Nucleus accumbens (tissue), 56 donors: ENCODE results near the gene OR1Q1.
"Not testable (repeated sequence)": the region's sequence is repeated elsewhere in the genome, so short reads cannot be mapped to it uniquely, and the experiment has no call there.

Experiments
- DNase-seq, 56 donors: peaks; one replicate each; lab custom pipeline; 2025; lab: John Stamatoyannopoulos, UW

OR1Q1 gene, protein sequence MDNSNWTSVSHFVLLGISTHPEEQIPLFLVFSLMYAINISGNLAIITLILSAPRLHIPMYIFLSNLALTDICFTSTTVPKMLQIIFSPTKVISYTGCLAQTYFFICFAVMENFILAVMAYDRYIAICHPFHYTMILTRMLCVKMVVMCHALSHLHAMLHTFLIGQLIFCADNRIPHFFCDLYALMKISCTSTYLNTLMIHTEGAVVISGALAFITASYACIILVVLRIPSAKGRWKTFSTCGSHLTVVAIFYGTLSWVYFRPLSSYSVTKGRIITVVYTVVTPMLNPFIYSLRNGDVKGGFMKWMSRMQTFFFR

GRCh38 chr9:122614362-122614761 lies at the start of gene OR1Q1:
TSS of gene OR1Q1 (plus strand) at chr9:122614738. CDS start at chr9:122614738, 0 bp downstream.
- DNase-seq, result no peak

- no peak for DNase-seq
Observed at GRCh38 chr9:122567901-122568300, 46.6 kb upstream of the OR1Q1 start.

DNA sequence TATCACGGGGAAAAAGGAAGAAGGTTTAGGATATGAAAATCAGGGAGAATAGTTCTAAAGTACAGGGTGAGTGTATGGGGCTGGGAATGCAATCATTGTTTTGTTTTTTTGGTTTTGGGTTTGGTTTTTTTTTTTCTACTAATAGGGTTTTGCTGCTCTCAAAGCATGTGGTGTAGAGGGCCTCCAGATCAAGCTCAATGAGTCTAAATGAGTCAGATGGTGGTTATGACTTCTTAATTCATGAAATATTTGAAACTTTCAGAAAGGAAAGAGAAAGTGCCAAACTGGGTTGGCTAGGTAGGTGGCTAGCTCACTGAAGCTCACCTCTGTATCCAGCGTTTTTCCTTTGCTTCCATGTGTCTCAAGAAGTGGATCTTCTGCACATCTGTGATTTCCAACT lies 42.1 kb upstream of the OR1Q1 start:
- no peak for DNase-seq

GRCh38 chr9:122579874-122580273 lies 34.7 kb upstream of the OR1Q1 start:
- DNase-seq, result no peak

- no peak for DNase-seq
Observed at GRCh38 chr9:122580360-122580759, 34.2 kb upstream of the OR1Q1 start.

DNA sequence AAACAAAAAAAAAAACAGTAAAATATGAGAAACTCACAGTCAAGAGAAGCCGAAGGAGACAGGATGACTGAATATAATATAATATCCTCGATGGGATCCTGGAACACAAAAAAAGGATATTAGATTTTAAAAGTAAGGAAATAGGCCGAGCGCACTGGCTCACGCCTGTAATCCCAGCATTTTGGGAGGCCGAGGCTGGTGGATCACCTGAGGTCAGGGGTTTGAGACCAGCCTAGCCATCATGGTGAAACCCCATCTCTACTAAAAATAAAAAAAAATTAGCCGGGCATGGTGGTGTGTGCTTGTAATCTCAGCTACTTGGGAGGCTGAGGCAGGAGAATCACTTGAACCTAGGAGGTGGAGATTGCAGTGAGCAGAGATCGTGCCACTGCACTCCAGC lies 31.3 kb upstream of the OR1Q1 start, which contains the start of gene OR1L8:
TSS of gene OR1L8 (minus strand) at position 101 of the 400 bp plus-strand sequence. CDS start 14,907 bp downstream, outside the sequence.
- DNase-seq, result not testable (repeated sequence)

DNA sequence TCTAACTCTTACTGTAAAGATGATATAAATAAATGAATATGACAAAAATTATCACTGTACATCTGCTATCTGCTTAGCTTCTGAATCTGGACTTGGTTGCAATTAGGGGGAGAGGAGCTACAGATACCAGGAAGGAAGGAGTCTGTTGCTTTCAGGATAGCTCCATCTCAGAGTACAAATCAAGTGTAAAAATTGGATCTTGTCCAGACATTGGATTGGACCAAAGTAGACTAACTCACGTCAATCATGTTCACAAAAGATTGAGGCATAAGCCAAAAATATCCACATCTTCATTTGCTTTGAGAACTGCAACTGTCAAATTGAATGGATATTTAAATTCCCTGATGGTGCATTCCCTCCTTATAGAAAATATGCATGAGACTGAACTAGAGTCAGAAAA lies 8.8 kb upstream of the OR1Q1 start:
- DNase-seq, result no peak

- no peak for DNase-seq
Observed at GRCh38 chr9:122606587-122606986, 8.0 kb upstream of the OR1Q1 start.

GRCh38 chr9:122609804-122610203 lies 4.7 kb upstream of the OR1Q1 start:
- no peak for DNase-seq

DNA sequence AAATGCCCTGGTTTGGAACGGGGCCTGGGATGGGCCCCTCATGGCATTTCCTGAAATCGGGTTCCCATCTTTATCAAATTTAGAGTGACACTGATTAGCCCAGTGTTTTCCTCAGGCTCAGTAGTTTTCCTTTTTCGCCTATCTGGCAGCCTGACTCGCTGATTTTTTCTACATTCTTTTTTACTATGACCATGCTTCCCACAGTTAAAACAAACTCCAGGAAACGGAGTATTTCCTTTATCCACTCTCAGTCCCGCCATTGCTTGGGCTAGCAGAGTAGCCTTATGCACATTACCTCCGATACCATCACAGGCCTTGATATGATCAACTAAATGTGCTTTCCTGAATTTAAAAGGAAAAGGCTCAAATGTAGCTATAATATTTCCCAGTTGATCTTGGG lies 5.5 kb downstream of the OR1Q1 start:
- no peak for DNase-seq

- DNase-seq, result no peak
Observed at GRCh38 chr9:122642226-122642625, 27.7 kb downstream of the OR1Q1 start.

- DNase-seq, result no peak
Observed at GRCh38 chr9:122656378-122656777, 41.8 kb downstream of the OR1Q1 start.

- no peak for DNase-seq
Observed at GRCh38 chr9:122657527-122657926, 43.0 kb downstream of the OR1Q1 start, which contains the start of gene OR1B1. TSS of gene OR1B1 (minus strand) at chr9:122657627.

GRCh38 chr9:122661416-122661815 lies 46.9 kb downstream of the OR1Q1 start, which contains the start of gene OR1L1:
TSS of gene OR1L1 (plus strand) at chr9:122661716. CDS start at chr9:122661716, 0 bp downstream.
- no peak for DNase-seq
